Measurements from ENCODE around the gene ACVR1B.

ACVR1B gene

GRCh38 chr12:52045794-52046199 is 94.3 kb downstream of the ACVR1B start:
- DNase-seq (ENCODE audit: low spot score): no peak

Measured in hepatic stellate cell (primary cell).